ENCODE data around the gene CDK8. TPM values are rescaled to one million over a fixed set of nuclear protein-coding genes. Genes with fewer than 3 reads are reported as not detected.

Gene CDK8
- total and polyA plus RNA-seq, 2 experiments from 2014 or later: 13.6 to 24.0 TPM

DNA sequence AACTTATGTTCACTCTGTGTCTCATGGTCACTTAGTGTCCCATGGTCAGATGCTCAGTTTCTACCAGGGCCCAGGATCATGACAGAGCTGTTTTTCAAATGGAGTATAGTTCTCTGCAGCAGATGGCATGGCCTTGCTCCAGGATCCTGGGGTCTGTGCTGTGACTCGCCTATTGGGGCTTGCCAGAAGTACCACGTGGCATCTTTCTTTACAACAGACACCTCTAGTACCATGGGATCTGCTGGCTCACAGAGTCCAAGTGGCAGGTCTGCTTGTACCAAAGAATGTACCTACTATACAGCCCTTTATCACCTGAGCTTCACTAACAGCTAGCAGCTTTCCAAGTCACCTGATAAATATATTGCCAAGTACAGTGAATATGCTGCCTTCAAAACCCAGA lies 25.8 kb upstream of the CDK8 start (continued):
- no peak for TF ChIP-seq EZH2phosphoT487 (IDR thresholded peaks at IDR 0.05; ENCODE audit: unreplicated experiment)
- TF ChIP-seq, protein P1, sequence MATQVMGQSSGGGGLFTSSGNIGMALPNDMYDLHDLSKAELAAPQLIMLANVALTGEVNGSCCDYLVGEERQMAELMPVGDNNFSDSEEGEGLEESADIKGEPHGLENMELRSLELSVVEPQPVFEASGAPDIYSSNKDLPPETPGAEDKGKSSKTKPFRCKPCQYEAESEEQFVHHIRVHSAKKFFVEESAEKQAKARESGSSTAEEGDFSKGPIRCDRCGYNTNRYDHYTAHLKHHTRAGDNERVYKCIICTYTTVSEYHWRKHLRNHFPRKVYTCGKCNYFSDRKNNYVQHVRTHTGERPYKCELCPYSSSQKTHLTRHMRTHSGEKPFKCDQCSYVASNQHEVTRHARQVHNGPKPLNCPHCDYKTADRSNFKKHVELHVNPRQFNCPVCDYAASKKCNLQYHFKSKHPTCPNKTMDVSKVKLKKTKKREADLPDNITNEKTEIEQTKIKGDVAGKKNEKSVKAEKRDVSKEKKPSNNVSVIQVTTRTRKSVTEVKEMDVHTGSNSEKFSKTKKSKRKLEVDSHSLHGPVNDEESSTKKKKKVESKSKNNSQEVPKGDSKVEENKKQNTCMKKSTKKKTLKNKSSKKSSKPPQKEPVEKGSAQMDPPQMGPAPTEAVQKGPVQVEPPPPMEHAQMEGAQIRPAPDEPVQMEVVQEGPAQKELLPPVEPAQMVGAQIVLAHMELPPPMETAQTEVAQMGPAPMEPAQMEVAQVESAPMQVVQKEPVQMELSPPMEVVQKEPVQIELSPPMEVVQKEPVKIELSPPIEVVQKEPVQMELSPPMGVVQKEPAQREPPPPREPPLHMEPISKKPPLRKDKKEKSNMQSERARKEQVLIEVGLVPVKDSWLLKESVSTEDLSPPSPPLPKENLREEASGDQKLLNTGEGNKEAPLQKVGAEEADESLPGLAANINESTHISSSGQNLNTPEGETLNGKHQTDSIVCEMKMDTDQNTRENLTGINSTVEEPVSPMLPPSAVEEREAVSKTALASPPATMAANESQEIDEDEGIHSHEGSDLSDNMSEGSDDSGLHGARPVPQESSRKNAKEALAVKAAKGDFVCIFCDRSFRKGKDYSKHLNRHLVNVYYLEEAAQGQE (IDR thresholded peaks at IDR 0.05; ENCODE audit: unreplicated experiment): no peak

DNA sequence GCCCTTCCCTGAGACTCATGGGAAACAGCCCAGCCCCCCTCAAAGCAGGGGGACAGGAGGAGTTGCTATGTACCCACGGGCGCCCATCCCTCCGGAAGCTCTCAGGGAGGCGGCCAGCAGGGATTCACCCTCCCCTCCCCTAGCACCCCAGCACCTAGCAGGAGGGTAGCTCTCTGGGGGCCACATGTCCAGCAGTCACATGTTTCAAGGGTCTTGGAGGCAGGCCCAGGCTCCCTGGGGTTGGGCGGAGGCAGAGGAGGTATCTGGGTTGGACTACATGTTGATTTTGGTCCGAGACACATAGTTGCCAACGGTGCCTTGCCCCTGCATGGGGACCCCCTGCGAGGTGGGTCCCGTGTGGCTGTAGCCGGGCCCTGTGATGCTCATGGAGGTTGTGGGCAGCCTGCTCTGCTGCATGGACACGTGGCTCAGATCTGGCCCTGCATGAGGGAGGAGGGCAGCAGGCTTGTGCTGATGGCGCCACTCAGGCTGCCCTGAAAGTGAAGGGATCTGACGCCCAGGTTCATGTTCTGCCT lies 24.8 kb upstream of the CDK8 start:
- DNase-seq (ENCODE audit: low spot score) (no peak), ATAC-seq (no peak)
- Mint-ChIP-seq H3K27me3 (ENCODE audit: insufficient read depth, low read depth, poor library complexity) (no peaks in the 10 kb centered on the region), H3K9me3 (no peaks in the 10 kb centered on the region), H3K27ac (no peak overlapping the region), H3K4me3 (no peak overlapping the region), H3K36me3 (ENCODE audit: low read depth) (no peaks in the 10 kb centered on the region), H3K4me1 (no peaks in the 10 kb centered on the region; the same call in 2 of the 3 replicates)
- no peaks in the 10 kb centered on the region for H3K27me3 ChIP-seq (ENCODE audit: insufficient read depth)
- no peaks in the 10 kb centered on the region for H3K4me1 ChIP-seq (ENCODE audit: insufficient read depth)
- H3K9me2 ChIP-seq (ENCODE audit: insufficient read depth): no peaks in the 10 kb centered on the region
- no peaks in the 10 kb centered on the region for H4K20me1 ChIP-seq (replicated peaks; ENCODE audit: insufficient read depth)
- no peak overlapping the region for H3K27ac ChIP-seq (ENCODE audit: low read depth)
- H3F3A ChIP-seq (replicated peaks; ENCODE audit: low read depth): no peaks in the 10 kb centered on the region
- H3K36me3 ChIP-seq (ENCODE audit: insufficient read depth): no peaks in the 10 kb centered on the region
- H3K4me3 ChIP-seq: no peak overlapping the region
- TF ChIP-seq CREB1 (CRISPR knock-in tag; IDR thresholded peaks at IDR 0.05; ENCODE audit: low read depth): no peak
- TF ChIP-seq EZH2phosphoT487 (IDR thresholded peaks at IDR 0.05; ENCODE audit: unreplicated experiment): no peak
- TF ChIP-seq POLR2AphosphoS5 (IDR thresholded peaks at IDR 0.05; ENCODE audit: low read depth): no peak
- TF ChIP-seq STAT1 (IDR thresholded peaks at IDR 0.05; ENCODE audit: unreplicated experiment): no peak
- TF ChIP-seq EZH2 (IDR thresholded peaks at IDR 0.05; ENCODE audit: low read depth, unreplicated experiment): no peak
- no peak for TF ChIP-seq ZNF331 (CRISPR knock-in tag; IDR thresholded peaks at IDR 0.05; ENCODE audit: low read depth)
- TF ChIP-seq, protein P2, sequence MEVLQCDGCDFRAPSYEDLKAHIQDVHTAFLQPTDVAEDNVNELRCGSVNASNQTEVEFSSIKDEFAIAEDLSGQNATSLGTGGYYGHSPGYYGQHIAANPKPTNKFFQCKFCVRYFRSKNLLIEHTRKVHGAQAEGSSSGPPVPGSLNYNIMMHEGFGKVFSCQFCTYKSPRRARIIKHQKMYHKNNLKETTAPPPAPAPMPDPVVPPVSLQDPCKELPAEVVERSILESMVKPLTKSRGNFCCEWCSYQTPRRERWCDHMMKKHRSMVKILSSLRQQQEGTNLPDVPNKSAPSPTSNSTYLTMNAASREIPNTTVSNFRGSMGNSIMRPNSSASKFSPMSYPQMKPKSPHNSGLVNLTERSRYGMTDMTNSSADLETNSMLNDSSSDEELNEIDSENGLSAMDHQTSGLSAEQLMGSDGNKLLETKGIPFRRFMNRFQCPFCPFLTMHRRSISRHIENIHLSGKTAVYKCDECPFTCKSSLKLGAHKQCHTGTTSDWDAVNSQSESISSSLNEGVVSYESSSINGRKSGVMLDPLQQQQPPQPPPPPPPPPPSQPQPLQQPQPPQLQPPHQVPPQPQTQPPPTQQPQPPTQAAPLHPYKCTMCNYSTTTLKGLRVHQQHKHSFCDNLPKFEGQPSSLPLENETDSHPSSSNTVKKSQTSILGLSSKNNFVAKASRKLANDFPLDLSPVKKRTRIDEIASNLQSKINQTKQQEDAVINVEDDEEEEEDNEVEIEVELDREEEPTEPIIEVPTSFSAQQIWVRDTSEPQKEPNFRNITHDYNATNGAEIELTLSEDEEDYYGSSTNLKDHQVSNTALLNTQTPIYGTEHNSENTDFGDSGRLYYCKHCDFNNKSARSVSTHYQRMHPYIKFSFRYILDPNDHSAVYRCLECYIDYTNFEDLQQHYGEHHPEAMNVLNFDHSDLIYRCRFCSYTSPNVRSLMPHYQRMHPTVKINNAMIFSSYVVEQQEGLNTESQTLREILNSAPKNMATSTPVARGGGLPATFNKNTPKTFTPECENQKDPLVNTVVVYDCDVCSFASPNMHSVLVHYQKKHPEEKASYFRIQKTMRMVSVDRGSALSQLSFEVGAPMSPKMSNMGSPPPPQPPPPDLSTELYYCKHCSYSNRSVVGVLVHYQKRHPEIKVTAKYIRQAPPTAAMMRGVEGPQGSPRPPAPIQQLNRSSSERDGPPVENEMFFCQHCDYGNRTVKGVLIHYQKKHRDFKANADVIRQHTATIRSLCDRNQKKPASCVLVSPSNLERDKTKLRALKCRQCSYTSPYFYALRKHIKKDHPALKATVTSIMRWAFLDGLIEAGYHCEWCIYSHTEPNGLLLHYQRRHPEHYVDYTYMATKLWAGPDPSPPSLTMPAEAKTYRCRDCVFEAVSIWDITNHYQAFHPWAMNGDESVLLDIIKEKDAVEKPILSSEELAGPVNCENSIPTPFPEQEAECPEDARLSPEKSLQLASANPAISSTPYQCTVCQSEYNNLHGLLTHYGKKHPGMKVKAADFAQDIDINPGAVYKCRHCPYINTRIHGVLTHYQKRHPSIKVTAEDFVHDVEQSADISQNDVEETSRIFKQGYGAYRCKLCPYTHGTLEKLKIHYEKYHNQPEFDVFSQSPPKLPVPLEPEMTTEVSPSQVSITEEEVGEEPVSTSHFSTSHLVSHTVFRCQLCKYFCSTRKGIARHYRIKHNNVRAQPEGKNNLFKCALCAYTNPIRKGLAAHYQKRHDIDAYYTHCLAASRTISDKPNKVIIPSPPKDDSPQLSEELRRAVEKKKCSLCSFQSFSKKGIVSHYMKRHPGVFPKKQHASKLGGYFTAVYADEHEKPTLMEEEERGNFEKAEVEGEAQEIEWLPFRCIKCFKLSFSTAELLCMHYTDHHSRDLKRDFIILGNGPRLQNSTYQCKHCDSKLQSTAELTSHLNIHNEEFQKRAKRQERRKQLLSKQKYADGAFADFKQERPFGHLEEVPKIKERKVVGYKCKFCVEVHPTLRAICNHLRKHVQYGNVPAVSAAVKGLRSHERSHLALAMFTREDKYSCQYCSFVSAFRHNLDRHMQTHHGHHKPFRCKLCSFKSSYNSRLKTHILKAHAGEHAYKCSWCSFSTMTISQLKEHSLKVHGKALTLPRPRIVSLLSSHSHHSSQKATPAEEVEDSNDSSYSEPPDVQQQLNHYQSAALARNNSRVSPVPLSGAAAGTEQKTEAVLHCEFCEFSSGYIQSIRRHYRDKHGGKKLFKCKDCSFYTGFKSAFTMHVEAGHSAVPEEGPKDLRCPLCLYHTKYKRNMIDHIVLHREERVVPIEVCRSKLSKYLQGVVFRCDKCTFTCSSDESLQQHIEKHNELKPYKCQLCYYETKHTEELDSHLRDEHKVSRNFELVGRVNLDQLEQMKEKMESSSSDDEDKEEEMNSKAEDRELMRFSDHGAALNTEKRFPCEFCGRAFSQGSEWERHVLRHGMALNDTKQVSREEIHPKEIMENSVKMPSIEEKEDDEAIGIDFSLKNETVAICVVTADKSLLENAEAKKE (CRISPR knock-in tag; IDR thresholded peaks at IDR 0.05): no peak
- no peak overlapping the region for H2AFZ ChIP-seq
- H3K79me2 ChIP-seq (replicated peaks; ENCODE audit: insufficient read depth): no peaks in the 10 kb centered on the region
- no peak overlapping the region for H3K4me2 ChIP-seq

Measured in GM23338 (cell line).